Mesenchymal stem cell (in vitro differentiated cells and primary cell): ENCODE results near the gene DNAH3.

Experiments used
- DNase-seq: peaks from one replicate; pipeline ENCODE4 v3.0.0-alpha.2; 2013
- H2AFZ ChIP-seq: one replicate; pipeline ENCODE4 v1.6.1; 2013; ENCODE audit warnings: low read depth, mild to moderate bottlenecking, control low read depth, inconsistent platforms, low read length, moderate library complexity
- H2AK5ac ChIP-seq: 2 replicates; pipeline ENCODE4 v1.6.1; 2013; ENCODE audit warnings: low read length, moderate library complexity, mild to moderate bottlenecking, inconsistent platforms; ENCODE audit not compliant: severe bottlenecking
- H2BK120ac ChIP-seq: one replicate; pipeline ENCODE4 v1.6.1; 2013; ENCODE audit warnings: low read depth, mild to moderate bottlenecking, inconsistent platforms, low read length, moderate library complexity
- H2BK12ac ChIP-seq, 2 experiments: one replicate each; pipeline ENCODE4 v1.6.1; 2013; ENCODE audit warnings: inconsistent platforms in 2 of 2, low read length in 2 of 2, mild to moderate bottlenecking in 2 of 2, moderate library complexity in 2 of 2, control low read depth in 1 of 2
- H2BK15ac ChIP-seq: one replicate; pipeline ENCODE4 v1.6.1; 2013; ENCODE audit warnings: mild to moderate bottlenecking, low read depth, inconsistent platforms; ENCODE audit not compliant: poor library complexity, severe bottlenecking
- H2BK5ac ChIP-seq: 2 replicates; pipeline ENCODE4 v1.6.1; 2013; ENCODE audit warnings: low read depth, mild to moderate bottlenecking, low read length, control low read depth, inconsistent platforms; ENCODE audit not compliant: poor library complexity, severe bottlenecking
- H3K14ac ChIP-seq, 2 experiments: one replicate each; pipeline ENCODE4 v1.6.1; 2013; ENCODE audit warnings: inconsistent platforms in 2 of 2, low read length in 2 of 2, control low read depth in 1 of 2, mild to moderate bottlenecking in 1 of 2, moderate library complexity in 1 of 2
- H3K18ac ChIP-seq, 2 experiments: one replicate each; pipeline ENCODE4 v1.6.1; 2013; ENCODE audit warnings: inconsistent platforms in 2 of 2, low read length in 2 of 2, control low read depth in 1 of 2, low read depth in 1 of 2, mild to moderate bottlenecking in 1 of 2
- H3K23ac ChIP-seq, 2 experiments: one replicate each; pipeline ENCODE4 v1.6.1; 2013; ENCODE audit warnings: inconsistent platforms in 2 of 2, low read length in 2 of 2, mild to moderate bottlenecking in 2 of 2, moderate library complexity in 2 of 2, control low read depth in 1 of 2
- H3K27ac ChIP-seq: 2 replicates; pipeline ENCODE4 v1.5.1; 2013; ENCODE audit warnings: mild to moderate bottlenecking, moderate library complexity, low read length, control low read depth, inconsistent platforms; ENCODE audit not compliant: poor library complexity, severe bottlenecking
- H3K27me3 ChIP-seq, 2 experiments: 2 replicates each; pipeline versions ENCODE4 v1.6.1 to v1.7.0; 2013; ENCODE audit warnings: low read length in 2 of 2, mild to moderate bottlenecking in 2 of 2, moderate library complexity in 2 of 2, control low read depth in 1 of 2, inconsistent platforms in 1 of 2; ENCODE audit not compliant: control insufficient read depth in 1 of 2, insufficient read depth in 1 of 2
- H3K36me3 ChIP-seq, 2 experiments: 2 replicates each; pipeline versions ENCODE4 v1.6.1 to v1.7.0; 2013; ENCODE audit warnings: low read length in 2 of 2, control low read depth in 1 of 2, inconsistent platforms in 1 of 2, low read depth in 1 of 2, mild to moderate bottlenecking in 1 of 2; ENCODE audit not compliant: insufficient read depth in 2 of 2, control insufficient read depth in 1 of 2
- H3K4ac ChIP-seq, 2 experiments: one replicate each; pipeline ENCODE4 v1.6.1; 2013; ENCODE audit warnings: inconsistent platforms in 2 of 2, low read length in 2 of 2, mild to moderate bottlenecking in 2 of 2, moderate library complexity in 2 of 2, control low read depth in 1 of 2, low read depth in 1 of 2
- H3K4me1 ChIP-seq: 2 replicates; pipeline ENCODE4 v1.6.1; 2013; ENCODE audit warnings: low read depth, low read length, control low read depth; ENCODE audit not compliant: control insufficient read depth, insufficient read depth
- H3K4me2 ChIP-seq: 2 replicates; pipeline ENCODE4 v1.6.1; 2013; ENCODE audit warnings: low read length, mild to moderate bottlenecking, inconsistent platforms; ENCODE audit not compliant: poor library complexity, severe bottlenecking
- H3K4me3 ChIP-seq, 2 experiments: 2 replicates each; pipeline versions ENCODE4 v1.5.1 to v1.7.0; 2013; ENCODE audit warnings: low read length in 2 of 2, mild to moderate bottlenecking in 2 of 2, control low read depth in 1 of 2, low read depth in 1 of 2; ENCODE audit not compliant: insufficient read depth in 1 of 2
- H3K79me1 ChIP-seq: replicated peaks from 2 replicates; pipeline ENCODE4 v1.6.1; 2013; ENCODE audit warnings: mild to moderate bottlenecking, control low read depth, low read length, inconsistent platforms; ENCODE audit not compliant: poor library complexity, severe bottlenecking
- H3K9ac ChIP-seq: 2 replicates; pipeline ENCODE4 v1.7.0; 2013; ENCODE audit warnings: mild to moderate bottlenecking, low read length, moderate library complexity
- H3K9me3 ChIP-seq: 2 replicates; pipeline ENCODE4 v1.7.0; 2013; ENCODE audit warnings: mild to moderate bottlenecking, low read length; ENCODE audit not compliant: control insufficient read depth
- H4K8ac ChIP-seq: one replicate; pipeline ENCODE4 v1.6.1; 2013; ENCODE audit warnings: inconsistent platforms, mild to moderate bottlenecking, low read length, moderate library complexity
- H4K91ac ChIP-seq: one replicate; pipeline ENCODE4 v1.6.1; 2013; ENCODE audit warnings: mild to moderate bottlenecking, low read length, inconsistent platforms
- WGBS: methylation state at CpG from one replicate; pipeline ENCODE4 v1.1.7; 2013; ENCODE audit warnings: mixed read lengths; 5-methylcytosine and 5-hydroxymethylcytosine counted together

DNAH3 gene

GRCh38 chr16:20950294-20950693 lies 200.4 kb downstream of the DNAH3 start:
- Histone ChIP-seq H4K8ac (no peak overlapping the region), H3K4me2 (no peak overlapping the region), H3K27ac (no peak overlapping the region), H3K9me3 (no peaks in the 10 kb centered on the region), H3K4me3 (no peak overlapping the region), H2AK5ac (no peak overlapping the region), H3K79me1 (no peaks in the 10 kb centered on the region), H2BK120ac (no peak overlapping the region), H3K9ac (no peak overlapping the region), H3K14ac (no peak overlapping the region), H2BK15ac (no peak overlapping the region), H3K36me3 (no peaks in the 10 kb centered on the region), H3K27me3 (peaks cover 0 to 13% of the 10 kb centered on the region in 2 experiments), H2AFZ (no peak overlapping the region), H2BK12ac (no peak overlapping the region), H3K18ac (no peak overlapping the region), H3K4me1 (no peaks in the 10 kb centered on the region), H4K91ac (no peak overlapping the region), H3K23ac (no peak overlapping the region), H3K4ac (no peak overlapping the region), H2BK5ac (no peak overlapping the region)
- no peak for DNase-seq
- 89% methylated on average over 2 of the region's 4 CpGs for WGBS

GRCh38 chr16:20949660-20950059 lies 201.0 kb downstream of the DNAH3 start:
- Histone ChIP-seq H3K4me2 (no peak overlapping the region), H2AK5ac (no peak overlapping the region), H3K23ac (no peak overlapping the region), H3K27me3 (peaks cover 0 to 13% of the 10 kb centered on the region in 2 experiments), H4K8ac (no peak overlapping the region), H3K9ac (no peak overlapping the region), H3K79me1 (no peaks in the 10 kb centered on the region), H2BK12ac (no peak overlapping the region), H3K4me3 (no peak overlapping the region), H3K18ac (no peak overlapping the region), H3K36me3 (no peaks in the 10 kb centered on the region), H2BK5ac (no peak overlapping the region), H3K14ac (no peak overlapping the region), H2BK120ac (no peak overlapping the region), H3K27ac (no peak overlapping the region), H2BK15ac (no peak overlapping the region), H4K91ac (no peak overlapping the region), H3K4ac (no peak overlapping the region), H3K4me1 (no peaks in the 10 kb centered on the region), H3K9me3 (no peaks in the 10 kb centered on the region), H2AFZ (no peak overlapping the region)
- WGBS = 71% methylated on average over 3 of the region's 3 CpGs
- DNase-seq = no peak

DNA sequence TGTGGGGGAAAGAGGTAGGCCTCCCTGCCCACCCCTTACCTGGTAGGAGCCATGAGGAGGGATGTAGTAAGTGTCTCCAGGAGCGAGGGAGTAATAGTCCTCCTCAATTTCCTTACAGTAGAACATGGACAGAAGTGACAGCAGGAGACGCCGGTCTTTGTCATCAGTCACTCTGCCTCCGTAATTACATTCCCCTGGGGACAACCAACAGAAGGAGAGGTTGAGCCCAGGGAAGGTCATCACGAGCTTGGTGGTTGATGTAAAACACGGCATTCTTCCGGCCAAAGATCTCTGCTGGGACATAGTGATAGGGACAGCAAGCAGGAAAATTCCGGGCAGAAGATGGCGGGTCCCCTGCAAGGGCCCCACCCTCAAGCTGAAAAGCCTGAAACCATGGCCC lies 202.2 kb downstream of the DNAH3 start:
- WGBS = 85% methylated on average over 9 of the region's 9 CpGs
- H2AK5ac ChIP-seq = no peak overlapping the region
- H3K4me3 ChIP-seq = no peak overlapping the region
- no peak overlapping the region for H2BK5ac ChIP-seq
- H2BK120ac ChIP-seq = no peak overlapping the region
- H2AFZ ChIP-seq = no peak overlapping the region
- H3K9ac ChIP-seq = no peak overlapping the region
- H3K23ac ChIP-seq = no peak overlapping the region
- no peak overlapping the region for H4K8ac ChIP-seq
- H2BK12ac ChIP-seq = no peak overlapping the region
- no peaks in the 10 kb centered on the region for H3K4me1 ChIP-seq
- H3K27me3 ChIP-seq = peaks cover 0 to 13% of the 10 kb centered on the region in 2 experiments
- H4K91ac ChIP-seq = no peak overlapping the region
- H3K14ac ChIP-seq = no peak overlapping the region
- H3K36me3 ChIP-seq = no peaks in the 10 kb centered on the region
- H3K79me1 ChIP-seq = no peaks in the 10 kb centered on the region
- no peaks in the 10 kb centered on the region for H3K9me3 ChIP-seq
- no peak overlapping the region for H3K18ac ChIP-seq
- no peak overlapping the region for H2BK15ac ChIP-seq
- no peak overlapping the region for H3K4me2 ChIP-seq
- DNase-seq = no peak
- H3K27ac ChIP-seq = no peak overlapping the region
- no peak overlapping the region for H3K4ac ChIP-seq

DNA sequence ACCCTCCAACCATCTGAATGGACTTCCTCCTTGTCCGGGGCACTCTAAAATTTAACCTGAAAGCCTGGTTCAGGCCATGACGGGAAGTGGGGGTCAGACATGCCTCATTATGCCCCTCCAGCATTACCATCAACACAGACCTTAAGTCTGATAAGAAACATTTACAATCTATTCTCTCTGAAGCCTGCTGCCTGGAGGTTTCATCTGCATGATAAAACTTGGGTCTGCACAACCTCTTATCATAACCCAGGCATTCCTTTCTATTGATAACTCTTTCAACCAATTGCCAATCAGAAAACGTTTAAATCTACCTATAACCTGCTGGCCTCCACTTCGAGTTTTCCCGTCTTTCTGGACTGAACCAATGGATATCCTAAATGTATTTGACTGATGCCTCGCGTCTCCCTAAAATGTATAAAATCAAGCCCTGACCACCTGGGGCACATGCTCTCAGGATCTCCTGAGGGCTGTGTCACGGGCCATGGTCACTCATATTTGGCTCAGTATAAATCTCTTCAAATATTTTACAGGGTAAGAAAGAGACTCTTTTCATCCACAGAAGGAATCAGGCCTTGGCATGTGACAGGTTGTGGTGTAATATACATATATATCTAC lies 204.5 kb downstream of the DNAH3 start:
- H2AFZ ChIP-seq = no peak overlapping the region
- no peak overlapping the region for H3K18ac ChIP-seq
- H2BK120ac ChIP-seq = no peak overlapping the region
- no peak overlapping the region for H2BK12ac ChIP-seq
- H3K14ac ChIP-seq = no peak overlapping the region
- H3K27me3 ChIP-seq = peaks cover 0 to 13% of the 10 kb centered on the region in 2 experiments
- 86% methylated on average over 7 of the region's 8 CpGs for WGBS
- no peak overlapping the region for H2BK5ac ChIP-seq
- H2AK5ac ChIP-seq = no peak overlapping the region
- no peaks in the 10 kb centered on the region for H3K36me3 ChIP-seq
- no peaks in the 10 kb centered on the region for H3K4me1 ChIP-seq
- no peak overlapping the region for H3K23ac ChIP-seq
- DNase-seq = no peak
- no peak overlapping the region for H2BK15ac ChIP-seq
- no peak overlapping the region for H3K4me2 ChIP-seq
- no peak overlapping the region for H3K4ac ChIP-seq
- no peak overlapping the region for H4K8ac ChIP-seq
- no peaks in the 10 kb centered on the region for H3K9me3 ChIP-seq
- H4K91ac ChIP-seq = no peak overlapping the region
- H3K4me3 ChIP-seq = no peak overlapping the region
- H3K27ac ChIP-seq = no peak overlapping the region
- no peaks in the 10 kb centered on the region for H3K79me1 ChIP-seq
- no peak overlapping the region for H3K9ac ChIP-seq
